Retinal pigment epithelial cell (primary cell): ENCODE data around the gene MAP1S.

Source experiments
- DNase-seq: peaks from one replicate; pipeline ENCODE4 v3.0.0-alpha.2; 2010; ENCODE audit warnings: low read depth
- H3K4me3 ChIP-seq: 2 replicates; pipeline ENCODE4 v1.5.1; 2011; ENCODE audit warnings: mild to moderate bottlenecking, low read length, control low read depth, moderate library complexity
- TF ChIP-seq, protein P1 (sequence below): conservative IDR thresholded peaks from 2 replicates; pipeline ENCODE4 v1.5.1; 2011; ENCODE audit warnings: low read depth, low read length, control low read depth, inconsistent platforms

Gene MAP1S

DNA sequence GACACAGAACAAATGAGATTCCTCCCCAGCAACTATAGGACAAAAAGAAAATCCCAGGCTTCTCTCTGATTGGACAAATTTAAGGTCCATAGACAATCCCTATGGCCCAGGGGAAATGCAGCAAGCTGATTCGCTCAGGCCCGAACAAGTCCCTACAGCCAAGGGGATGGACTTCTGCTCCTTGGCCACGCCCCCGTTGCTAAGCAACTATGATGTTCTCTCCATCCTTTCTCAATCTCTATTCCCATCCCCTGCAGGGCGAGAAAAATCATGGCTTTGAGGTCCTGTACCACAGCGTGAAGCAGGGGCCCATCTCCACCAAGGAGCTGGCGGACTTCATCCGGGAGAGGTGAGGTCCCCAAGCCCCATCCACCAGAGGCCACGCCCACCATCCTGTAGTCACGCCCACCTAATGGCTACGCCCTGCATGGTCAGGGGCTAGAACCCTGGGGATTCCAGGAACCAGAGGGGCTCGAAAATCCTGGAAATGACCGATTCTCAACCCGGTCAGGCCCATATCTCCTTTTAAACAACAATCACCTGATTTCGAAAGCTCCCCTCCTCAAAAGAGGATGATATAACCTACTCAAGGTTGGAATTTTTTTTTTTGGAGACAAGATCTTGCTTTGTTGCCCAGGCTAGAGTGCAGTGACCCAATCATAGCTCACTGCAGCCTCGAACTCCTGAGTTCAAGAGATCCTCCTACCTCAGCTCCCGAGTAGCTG, 43.4 kb downstream of the MAP1S start:
- DNase-seq = no peak
- no peak overlapping the region for H3K4me3 ChIP-seq
- TF ChIP-seq, protein P1, sequence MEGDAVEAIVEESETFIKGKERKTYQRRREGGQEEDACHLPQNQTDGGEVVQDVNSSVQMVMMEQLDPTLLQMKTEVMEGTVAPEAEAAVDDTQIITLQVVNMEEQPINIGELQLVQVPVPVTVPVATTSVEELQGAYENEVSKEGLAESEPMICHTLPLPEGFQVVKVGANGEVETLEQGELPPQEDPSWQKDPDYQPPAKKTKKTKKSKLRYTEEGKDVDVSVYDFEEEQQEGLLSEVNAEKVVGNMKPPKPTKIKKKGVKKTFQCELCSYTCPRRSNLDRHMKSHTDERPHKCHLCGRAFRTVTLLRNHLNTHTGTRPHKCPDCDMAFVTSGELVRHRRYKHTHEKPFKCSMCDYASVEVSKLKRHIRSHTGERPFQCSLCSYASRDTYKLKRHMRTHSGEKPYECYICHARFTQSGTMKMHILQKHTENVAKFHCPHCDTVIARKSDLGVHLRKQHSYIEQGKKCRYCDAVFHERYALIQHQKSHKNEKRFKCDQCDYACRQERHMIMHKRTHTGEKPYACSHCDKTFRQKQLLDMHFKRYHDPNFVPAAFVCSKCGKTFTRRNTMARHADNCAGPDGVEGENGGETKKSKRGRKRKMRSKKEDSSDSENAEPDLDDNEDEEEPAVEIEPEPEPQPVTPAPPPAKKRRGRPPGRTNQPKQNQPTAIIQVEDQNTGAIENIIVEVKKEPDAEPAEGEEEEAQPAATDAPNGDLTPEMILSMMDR = no peak

DNA sequence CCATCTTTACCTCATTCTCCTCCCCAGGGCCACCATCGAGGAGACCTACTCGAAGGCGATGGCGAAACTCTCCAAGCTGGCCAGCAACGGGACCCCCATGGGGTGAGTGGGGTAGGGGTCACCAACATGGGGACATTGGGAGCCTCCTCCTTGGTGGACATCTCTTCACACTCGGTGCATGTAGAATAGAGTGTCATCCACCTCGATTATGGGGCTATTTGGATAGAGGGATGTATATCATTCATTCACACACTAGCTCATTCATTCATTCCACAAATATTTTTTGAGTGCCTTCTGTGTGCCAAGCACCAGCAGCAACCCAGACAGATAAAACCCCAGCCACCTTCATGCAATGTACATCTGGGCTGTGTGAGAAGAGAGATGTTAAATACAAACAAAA, 45.1 kb downstream of the MAP1S start:
- no peak for DNase-seq
- TF ChIP-seq, protein P1 = no peak
- no peak overlapping the region for H3K4me3 ChIP-seq

DNA sequence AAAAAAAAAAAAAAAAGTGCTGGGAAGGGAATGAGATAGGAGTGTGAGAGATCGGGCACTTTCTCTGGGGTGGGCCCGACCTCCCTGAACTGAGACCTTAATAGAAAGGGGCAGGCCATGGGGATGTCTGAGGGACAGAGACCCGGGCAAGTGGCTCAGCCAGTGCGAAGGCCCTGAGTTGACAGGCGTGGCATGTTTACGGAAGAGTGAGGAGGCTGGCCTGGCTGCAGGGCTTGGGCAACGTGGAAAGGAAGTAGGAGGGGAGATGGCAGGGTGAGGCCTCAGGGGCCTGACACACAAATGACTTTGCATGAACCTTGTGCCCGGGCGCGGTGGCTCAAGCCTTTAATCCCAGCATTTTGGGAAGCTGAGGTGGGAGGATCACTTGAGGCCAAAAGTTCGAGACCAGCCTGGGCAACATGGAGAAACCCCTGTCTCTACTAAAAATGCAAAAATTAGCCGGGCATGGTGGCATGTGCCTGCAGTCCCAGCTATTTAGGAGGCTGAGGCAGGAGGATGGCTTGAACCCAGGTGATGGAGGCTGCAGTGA, 45.9 kb downstream of the MAP1S start:
- DNase-seq = no peak
- H3K4me3 ChIP-seq = no peak overlapping the region
- TF ChIP-seq, protein P1 = no peak

DNA sequence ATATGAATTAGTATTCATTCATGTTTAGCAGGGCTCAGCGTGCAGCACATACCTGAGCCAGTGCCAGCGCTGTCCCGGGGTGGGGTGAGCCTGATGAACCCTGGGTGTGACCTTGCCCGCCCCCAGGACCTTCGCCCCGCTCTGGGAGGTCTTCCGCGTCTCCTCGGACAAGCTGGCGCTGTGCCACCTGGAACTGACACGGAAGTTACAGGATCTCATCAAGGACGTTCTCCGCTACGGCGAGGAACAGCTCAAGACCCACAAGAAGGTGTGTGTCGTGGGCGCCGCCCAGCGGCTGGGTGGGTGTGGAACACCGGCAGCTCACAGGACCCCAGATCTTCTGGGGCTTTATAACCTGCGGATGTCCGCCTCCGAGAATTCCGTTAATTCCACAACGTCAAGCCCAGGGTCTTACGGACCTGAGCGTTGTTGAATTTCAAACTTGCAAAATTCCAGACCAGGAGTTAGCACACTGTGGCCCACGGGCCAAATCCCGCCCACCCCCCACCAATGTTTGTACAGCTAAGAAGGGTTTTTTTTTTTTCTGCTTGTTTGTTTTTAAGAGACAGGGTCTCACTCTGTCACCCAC, 47.4 kb downstream of the MAP1S start:
- TF ChIP-seq, protein P1 = peak; percentile 98
- DNase-seq = no peak
- H3K4me3 ChIP-seq = peak overlapping the region; percentile 25

DNA sequence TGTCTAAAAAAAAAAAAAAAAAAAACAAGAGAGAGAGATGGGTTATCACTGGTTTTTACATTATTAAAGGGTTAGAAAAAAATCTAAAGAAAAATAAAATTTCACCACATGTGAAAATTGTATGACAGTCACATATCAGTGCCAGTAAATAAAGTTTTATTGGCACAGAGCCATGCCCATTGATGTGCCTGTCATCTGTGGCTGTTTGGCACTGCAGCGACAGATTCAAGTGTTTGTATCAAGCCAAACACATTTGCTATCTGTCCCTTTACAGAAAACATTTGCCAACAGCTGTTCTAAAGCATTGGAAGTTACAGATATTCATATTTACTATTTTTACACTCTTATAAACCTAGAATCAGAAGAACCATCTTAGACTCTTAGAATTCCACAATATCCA, 48.3 kb downstream of the MAP1S start:
- TF ChIP-seq, protein P1 = no peak
- no peak overlapping the region for H3K4me3 ChIP-seq
- DNase-seq = no peak

DNA sequence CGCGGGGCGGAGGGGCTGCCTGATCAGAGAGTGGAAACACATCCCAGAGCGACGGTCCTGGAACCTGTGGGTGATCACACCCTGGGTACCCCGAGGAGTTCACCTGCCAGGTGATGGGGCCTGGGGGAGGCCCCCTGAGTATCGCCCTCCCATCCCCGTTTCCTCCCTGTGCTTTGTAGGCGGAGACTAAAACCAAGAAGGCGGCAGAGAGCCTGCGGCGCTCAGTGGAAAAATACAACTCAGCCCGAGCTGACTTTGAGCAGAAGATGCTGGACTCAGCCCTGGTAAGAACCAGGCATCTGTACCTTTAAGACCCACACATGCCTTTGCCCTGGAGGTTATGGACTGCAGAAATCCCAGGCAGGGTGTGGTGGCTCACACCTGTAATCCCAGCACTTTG, 51.3 kb downstream of the MAP1S start:
- no peak overlapping the region for H3K4me3 ChIP-seq
- TF ChIP-seq, protein P1 = no peak
- DNase-seq = no peak

DNA sequence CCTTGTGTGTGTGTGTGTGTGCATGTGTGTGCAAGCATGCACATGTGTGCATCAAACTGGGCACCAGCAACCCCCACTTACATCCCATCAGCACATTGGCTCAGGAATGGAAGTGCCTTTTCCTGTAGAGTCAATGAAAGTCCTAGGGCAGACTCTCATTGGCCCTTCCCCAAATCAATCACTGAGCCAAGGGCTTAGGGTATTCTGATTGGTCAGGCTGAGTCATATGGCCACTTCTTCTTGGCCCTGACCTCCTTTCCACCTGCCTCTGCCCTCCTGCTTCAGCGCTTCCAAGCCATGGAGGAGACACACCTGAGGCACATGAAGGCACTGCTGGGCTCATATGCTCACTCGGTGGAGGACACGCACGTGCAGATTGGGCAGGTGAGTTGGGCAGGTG, 52.9 kb downstream of the MAP1S start:
- no peak for DNase-seq
- H3K4me3 ChIP-seq = no peak overlapping the region
- TF ChIP-seq, protein P1 = no peak
